HFF-Myc (cell line): Measurements from ENCODE around the gene DCTN2.
"Not testable (repeated sequence)": the region's sequence is repeated elsewhere in the genome, so short reads cannot be mapped to it uniquely, and the experiment has no call there.

Experiments
- DNase-seq: peaks from one replicate; pipeline ENCODE4 v3.0.0-alpha.2; 2011; ENCODE audit warnings: low read depth; ENCODE audit errors: extremely low read depth
- H3K4me3 ChIP-seq: replicated peaks from 2 replicates; pipeline ENCODE4 v1.5.1; 2011; ENCODE audit warnings: low read depth, mild to moderate bottlenecking, control low read depth, low read length
- CTCF ChIP-seq: IDR thresholded peaks from 2 replicates; pipeline ENCODE4 v1.5.1; 2012; ENCODE audit warnings: mild to moderate bottlenecking, low read depth, low read length, control low read depth; ENCODE audit errors: missing control alignments

DCTN2 gene

GRCh38 chr12:57513266-57513665 lies 33.7 kb downstream of the DCTN2 start:
- no peak for TF ChIP-seq CTCF
- no peak overlapping the region for H3K4me3 ChIP-seq
- DNase-seq = no peak

GRCh38 chr12:57512665-57513064 lies 34.3 kb downstream of the DCTN2 start:
- H3K4me3 ChIP-seq = no peak overlapping the region
- DNase-seq = no peak
- TF ChIP-seq CTCF = no peak

GRCh38 chr12:57511588-57512325 lies 35.2 kb downstream of the DCTN2 start:
- TF ChIP-seq CTCF = no peak
- no peak overlapping the region for H3K4me3 ChIP-seq
- no peak for DNase-seq

GRCh38 chr12:57511161-57511560 lies 35.8 kb downstream of the DCTN2 start:
- H3K4me3 ChIP-seq = no peak overlapping the region
- no peak for DNase-seq
- no peak for TF ChIP-seq CTCF

- DNase-seq, H3K4me3 ChIP-seq: not testable (repeated sequence)
These were observed 39.2 kb downstream of the DCTN2 start for GRCh38 chr12:57507796-57508195.

- not testable (repeated sequence) for H3K4me3 ChIP-seq, DNase-seq
These were observed 40.5 kb downstream of the DCTN2 start for GRCh38 chr12:57506541-57506940.

- not testable (repeated sequence) for DNase-seq, H3K4me3 ChIP-seq
These were observed 44.6 kb downstream of the DCTN2 start for GRCh38 chr12:57502311-57502969.

- TF ChIP-seq CTCF = no peak
- no peak for DNase-seq
These were observed 46.8 kb downstream of the DCTN2 start for GRCh38 chr12:57500213-57500612.

More at GRCh38 chr12:57500213-57500612, 46.8 kb downstream of the DCTN2 start:
- no peak overlapping the region for H3K4me3 ChIP-seq
